ENCODE measurements around the gene RASA2.

RASA2 gene

DNA sequence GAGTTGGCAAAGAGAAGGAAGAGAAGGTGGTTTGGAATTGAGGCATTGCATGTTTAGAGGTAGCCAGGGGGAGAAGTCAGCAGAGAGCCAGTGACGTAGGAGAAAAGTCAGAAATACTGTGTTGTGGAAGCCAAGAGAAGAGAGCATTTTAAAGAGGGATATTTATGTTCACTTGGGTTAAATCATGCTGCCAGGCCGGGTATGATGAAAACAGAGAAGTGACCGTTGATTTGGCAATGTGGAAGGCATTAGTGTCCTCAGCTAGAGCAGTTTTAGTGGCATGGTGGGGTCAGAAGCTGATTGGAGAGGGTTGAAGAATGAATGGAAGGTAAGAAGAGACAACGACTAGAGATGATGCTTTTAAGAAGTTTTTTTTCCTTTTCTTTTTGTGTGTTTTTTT lies 24.5 kb downstream of the RASA2 start:
- DNase-seq (ENCODE audit: extremely low read depth, low read depth) = no peak
- TF ChIP-seq, protein P1, sequence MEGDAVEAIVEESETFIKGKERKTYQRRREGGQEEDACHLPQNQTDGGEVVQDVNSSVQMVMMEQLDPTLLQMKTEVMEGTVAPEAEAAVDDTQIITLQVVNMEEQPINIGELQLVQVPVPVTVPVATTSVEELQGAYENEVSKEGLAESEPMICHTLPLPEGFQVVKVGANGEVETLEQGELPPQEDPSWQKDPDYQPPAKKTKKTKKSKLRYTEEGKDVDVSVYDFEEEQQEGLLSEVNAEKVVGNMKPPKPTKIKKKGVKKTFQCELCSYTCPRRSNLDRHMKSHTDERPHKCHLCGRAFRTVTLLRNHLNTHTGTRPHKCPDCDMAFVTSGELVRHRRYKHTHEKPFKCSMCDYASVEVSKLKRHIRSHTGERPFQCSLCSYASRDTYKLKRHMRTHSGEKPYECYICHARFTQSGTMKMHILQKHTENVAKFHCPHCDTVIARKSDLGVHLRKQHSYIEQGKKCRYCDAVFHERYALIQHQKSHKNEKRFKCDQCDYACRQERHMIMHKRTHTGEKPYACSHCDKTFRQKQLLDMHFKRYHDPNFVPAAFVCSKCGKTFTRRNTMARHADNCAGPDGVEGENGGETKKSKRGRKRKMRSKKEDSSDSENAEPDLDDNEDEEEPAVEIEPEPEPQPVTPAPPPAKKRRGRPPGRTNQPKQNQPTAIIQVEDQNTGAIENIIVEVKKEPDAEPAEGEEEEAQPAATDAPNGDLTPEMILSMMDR (IDR thresholded peaks at IDR 0.05; ENCODE audit: low read depth, low read length) = no peak

DNA sequence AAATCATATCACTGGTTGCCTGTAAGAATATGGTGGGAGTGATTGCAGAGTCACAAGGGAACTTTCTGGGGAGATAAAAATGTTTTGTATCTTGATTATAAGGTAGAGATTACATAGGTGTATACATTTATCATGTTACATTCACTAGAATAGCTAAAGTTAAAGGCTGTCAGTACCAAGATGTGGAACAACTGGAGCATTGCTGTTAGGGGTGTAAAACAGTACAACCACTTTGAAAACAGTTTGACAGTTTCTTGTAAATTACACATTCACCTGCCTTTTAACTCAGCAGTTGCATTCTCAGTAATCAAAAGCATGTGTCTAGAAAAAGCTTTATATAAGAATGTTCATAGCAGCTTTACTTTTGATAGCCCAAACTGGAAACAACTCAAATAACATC lies 27.6 kb downstream of the RASA2 start:
- no peak for DNase-seq (ENCODE audit: extremely low read depth, low read depth)
- TF ChIP-seq, protein P1 (IDR thresholded peaks at IDR 0.05; ENCODE audit: low read depth, low read length) = no peak

DNA sequence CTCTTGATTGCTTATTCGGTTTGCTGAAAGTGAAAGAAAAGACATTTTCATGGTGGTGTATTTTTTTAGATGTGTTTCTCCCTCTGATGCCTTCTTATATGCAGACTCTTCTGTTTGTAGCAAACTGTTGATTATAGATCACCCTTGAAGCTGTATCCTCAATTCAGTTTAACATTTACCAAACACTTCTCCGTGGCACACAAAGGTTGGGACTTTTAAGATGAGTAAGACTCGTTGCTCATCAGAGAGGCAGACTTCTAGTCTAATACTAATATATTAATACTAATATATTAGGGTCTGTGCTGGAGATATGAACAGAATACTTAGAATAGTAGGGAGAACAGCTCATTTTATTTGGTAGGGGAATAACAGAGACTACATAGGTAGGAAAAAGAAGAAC lies 32.8 kb downstream of the RASA2 start:
- TF ChIP-seq, protein P1 (IDR thresholded peaks at IDR 0.05; ENCODE audit: low read depth, low read length) = no peak
- no peak for DNase-seq (ENCODE audit: extremely low read depth, low read depth)

DNA sequence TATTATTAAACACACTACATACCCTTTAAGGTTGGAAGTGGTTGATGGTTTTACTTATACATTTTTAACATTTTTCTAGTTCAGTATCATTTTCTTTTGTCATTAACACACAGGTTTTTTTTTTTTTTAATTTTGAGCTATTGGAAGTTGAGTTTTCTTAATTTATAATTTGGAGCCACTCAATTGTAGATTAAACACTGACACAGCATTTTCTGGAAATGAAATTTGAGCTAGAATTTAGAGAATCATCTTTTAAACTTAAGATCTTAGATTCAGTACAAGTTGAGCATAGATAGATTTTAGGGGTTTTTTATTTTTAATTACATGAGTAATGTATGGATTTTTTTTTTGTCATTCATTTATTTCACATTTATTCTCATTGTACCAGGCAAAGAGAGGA lies 35.0 kb downstream of the RASA2 start:
- TF ChIP-seq, protein P1 (IDR thresholded peaks at IDR 0.05; ENCODE audit: low read depth, low read length) = no peak
- no peak for DNase-seq (ENCODE audit: extremely low read depth, low read depth)

DNA sequence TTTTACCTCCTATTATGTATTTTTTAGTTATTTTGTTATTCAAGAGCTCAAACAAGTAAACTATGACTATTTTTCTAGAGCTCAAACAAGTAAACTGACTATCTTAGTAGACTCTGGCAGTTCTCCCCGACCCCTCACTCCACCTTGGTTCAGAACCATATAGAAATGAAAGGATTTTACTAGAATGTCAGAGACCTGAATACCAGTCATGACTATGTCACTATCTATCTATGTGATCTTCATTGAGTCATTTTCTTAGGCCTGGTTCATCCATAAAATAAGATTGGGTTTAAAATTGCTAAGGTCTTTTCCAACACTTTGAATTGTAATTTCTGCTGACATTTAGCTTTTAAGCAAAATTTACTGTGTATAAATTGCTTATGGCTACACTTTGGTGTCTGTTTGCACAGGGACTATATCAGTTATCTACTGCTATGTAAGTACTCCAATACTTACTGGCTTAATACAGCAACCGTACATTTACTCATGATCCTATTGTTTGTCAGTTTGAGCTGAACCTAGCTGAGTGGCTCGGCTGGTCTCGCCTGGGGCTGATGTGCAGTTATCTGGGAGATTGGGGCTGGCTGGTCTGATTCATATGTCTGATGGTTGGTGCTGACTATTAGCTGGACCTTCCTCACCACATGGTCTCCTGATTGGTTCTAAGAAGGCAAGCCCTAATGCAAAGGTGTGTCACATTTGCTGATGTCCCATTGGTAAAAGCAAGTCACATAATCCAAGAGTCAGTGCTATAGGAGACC lies 37.0 kb downstream of the RASA2 start:
- TF ChIP-seq, protein P1 (IDR thresholded peaks at IDR 0.05; ENCODE audit: low read depth, low read length) = no peak
- DNase-seq (ENCODE audit: extremely low read depth, low read depth) = no peak

DNA sequence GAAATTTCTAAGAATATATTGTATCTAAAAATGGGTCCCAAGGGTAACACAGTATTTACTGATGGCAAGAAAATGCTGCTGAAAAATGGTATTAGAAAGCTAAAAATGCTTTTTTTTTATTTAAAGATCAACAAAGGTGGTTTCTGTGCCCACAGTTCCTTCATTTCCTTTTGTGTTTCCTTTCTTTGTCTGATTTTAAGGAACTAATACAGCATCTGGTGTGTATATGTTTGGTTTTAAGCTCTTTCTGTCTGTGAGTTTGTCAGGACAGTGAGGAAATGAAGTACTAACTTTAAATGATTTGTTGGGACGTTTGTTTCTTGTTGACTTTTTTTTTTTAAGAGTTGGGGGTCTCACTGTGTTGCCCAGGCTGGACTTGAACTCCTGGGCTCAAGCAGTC lies 38.2 kb downstream of the RASA2 start:
- TF ChIP-seq, protein P1 (IDR thresholded peaks at IDR 0.05; ENCODE audit: low read depth, low read length) = no peak
- no peak for DNase-seq (ENCODE audit: extremely low read depth, low read depth)

DNA sequence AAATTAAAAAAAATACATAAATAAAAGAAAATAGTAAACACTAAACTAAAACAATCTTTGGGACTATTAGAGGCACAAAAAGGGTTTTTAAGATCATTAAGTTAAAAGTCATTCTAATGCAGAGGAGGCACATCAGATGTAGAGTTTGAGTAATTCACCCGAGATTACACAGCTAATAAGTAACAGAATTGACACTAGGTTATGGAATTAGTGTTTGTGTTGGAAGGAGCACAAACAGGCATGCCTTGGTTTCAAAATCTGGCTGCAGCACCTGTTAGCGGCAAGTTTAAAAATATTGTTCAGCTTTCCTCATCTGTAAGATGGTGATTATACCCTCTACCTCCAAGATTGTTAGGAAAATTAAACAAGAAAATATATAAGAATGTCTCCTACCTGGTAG lies 39.0 kb downstream of the RASA2 start:
- TF ChIP-seq, protein P1 (IDR thresholded peaks at IDR 0.05; ENCODE audit: low read depth, low read length) = no peak
- no peak for DNase-seq (ENCODE audit: extremely low read depth, low read depth)
